Stimulated activated CD8-positive, alpha-beta memory T cell treated with anti-CD3 and anti-CD28 coated beads, Interleukin-12 subunit alpha, Interleukin-12 subunit beta, amount 100 ng/mL, for 24 hours (primary cell): ENCODE measurements around the gene POLR2M.

Source experiments
- DNase-seq: peaks from one replicate; pipeline ENCODE4 v3.0.0-alpha.2; 2020; ENCODE audit errors: extremely low read depth

POLR2M gene

GRCh38 chr15:57738734-57739237 lies 32.3 kb downstream of the POLR2M start:
- DNase-seq: no peak

DNA sequence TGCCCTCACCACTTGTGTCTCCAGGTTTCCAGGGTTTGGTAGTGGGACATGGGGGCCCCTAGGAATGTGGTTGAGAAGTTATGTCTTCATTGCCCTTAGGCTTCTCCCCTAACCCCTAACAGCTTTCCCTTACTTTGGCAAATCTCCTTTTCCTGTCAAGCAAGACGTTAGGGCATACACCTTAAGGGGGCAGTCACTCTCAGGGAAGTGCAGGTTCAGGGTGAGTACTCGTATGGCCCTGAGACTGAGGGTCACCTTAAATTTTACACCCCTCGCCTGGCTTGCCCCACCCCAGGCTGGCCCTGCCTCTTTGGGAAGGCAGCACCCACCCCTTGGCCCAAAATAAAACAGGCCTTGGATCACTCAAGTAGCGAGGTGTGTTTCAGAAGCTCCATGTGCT lies 33.5 kb downstream of the POLR2M start:
- DNase-seq: no peak

DNA sequence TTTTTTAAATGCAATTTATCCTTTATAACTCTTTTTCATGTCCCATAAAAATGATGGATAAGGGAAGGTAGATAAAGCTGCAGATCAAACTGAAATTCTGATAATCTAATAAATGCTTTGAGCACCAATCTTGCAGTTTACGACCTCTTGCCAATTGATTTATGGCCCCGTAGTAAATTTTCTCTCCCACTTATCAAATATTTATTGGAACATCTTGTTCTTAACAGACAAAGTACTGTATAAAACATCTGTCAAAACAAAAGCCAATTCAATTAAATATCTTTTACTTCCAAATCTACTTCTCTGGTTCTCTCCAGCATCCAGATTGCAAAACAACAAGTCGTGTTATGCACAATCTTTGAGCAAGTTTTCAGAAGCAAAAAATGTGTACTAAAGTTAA lies 34.6 kb downstream of the POLR2M start:
- no peak for DNase-seq

DNA sequence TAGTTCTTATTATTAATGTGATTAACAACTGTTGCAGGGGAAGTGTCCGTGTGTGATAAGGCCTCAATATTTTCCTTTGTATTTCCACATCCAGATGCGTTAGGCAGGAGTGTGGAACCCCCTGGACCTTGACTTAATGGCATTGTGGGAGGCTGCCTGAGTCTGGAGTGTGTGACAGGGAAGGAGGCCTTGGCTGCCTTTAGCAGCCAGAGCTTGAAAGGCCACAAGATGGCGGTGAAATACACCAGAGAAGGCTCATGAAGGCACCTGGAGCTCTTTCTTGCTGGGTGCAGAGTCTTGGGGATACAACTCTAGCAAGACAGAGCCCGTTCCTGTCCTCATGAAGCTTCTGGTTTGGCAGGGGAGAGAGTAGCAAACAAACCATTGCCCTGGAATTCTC lies 36.9 kb downstream of the POLR2M start:
- no peak for DNase-seq

GRCh38 chr15:57746786-57747185 lies 40.3 kb downstream of the POLR2M start:
- DNase-seq: no peak

DNA sequence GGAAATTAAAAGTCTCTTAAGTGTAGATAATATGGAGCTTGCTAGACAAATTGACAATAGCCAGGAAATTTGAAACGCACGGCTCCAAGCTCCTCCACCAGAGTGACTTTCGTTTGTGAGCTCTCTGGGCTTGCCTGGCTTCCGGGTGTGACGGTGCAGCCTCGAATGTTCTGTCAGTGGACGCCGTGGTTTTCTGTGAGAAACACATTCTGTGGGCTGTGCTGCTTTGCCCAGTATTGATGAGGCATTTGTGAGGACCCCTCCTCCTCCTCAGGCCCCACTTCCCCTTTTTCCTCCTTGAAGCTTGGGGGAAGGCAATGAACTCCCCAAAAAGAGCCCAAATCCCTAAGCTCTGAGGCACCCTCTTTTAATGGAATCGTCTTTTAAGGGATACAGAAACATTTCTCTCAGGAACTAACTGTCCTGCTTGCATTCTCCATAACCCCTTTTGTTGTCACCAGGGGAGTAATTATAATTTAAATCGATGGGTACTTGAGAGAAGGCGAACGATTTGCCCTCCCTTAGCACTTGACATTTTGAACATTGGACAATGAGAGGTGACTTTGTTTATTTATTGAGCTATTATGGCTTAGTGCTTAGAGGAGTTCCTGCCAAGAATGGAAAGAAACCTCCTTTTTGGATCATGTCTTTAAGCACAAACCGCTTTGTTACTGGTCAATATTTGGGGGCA lies 40.8 kb downstream of the POLR2M start:
- DNase-seq: no peak

GRCh38 chr15:57751177-57751800 lies 44.8 kb downstream of the POLR2M start:
- no peak for DNase-seq

DNA sequence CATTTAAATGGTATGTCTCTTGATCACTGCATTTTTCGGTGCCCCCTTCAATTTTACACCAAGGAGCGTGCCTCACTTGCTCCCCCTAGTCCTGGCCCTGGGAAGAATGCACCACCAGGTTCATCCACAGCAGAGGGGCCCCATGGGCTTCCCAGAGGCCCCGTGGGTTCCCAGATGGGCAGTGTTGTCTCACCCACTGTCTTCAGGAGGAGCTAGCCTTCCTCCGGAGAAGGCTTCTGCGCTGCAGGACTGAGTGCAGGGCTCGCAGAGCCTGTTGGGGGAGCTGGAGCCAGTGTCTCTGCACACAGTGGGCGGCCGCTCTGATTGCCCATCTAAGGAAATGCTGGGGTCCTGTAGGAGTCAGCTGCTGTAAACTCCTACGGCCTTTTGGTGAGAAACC lies 45.9 kb downstream of the POLR2M start:
- DNase-seq: no peak

DNA sequence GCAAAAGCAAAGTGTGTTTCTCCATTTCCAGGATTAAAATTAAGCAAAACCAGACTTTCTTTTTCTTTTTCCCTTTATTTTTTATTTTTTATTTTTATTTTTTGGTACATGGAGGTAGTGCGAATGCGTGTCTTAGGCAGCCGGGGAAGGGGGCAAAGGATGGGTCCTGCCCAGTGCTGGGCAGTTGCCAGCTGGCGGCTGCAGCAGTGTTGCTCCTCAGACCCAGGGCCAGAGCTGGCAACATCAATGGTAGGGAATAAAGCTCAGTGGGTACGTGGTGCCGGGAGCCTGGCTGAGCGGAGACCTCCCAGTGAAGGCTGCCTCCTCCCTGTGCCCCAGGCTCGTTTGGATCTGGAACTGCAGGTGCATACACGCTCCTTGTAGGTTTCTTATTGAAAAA lies 46.3 kb downstream of the POLR2M start:
- no peak for DNase-seq

- DNase-seq: no peak
Measured at GRCh38 chr15:57756466-57756865, 50.0 kb downstream of the POLR2M start.

GRCh38 chr15:57758560-57758959 lies 52.0 kb downstream of the POLR2M start:
- no peak for DNase-seq

DNA sequence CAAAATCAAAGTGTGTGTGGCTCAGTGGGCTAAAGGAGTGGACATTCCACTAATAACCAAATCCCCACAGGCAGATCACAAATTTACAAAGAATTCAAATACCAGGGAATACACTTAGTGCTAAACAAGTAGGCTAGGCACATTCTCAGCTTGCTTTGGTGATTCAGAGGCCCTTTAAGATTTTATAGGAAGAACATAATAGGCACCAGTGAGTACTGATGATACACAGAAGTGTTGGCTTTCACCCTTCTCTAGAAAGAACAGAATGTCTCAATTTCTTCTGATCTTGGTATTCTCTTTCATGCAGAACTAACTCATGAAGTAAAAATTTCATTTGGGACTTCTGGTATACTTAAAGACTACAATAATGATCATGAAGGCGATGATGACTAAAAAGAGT lies 55.0 kb downstream of the POLR2M start:
- no peak for DNase-seq

- no peak for DNase-seq
Measured at GRCh38 chr15:57762302-57762701, 55.8 kb downstream of the POLR2M start.

DNA sequence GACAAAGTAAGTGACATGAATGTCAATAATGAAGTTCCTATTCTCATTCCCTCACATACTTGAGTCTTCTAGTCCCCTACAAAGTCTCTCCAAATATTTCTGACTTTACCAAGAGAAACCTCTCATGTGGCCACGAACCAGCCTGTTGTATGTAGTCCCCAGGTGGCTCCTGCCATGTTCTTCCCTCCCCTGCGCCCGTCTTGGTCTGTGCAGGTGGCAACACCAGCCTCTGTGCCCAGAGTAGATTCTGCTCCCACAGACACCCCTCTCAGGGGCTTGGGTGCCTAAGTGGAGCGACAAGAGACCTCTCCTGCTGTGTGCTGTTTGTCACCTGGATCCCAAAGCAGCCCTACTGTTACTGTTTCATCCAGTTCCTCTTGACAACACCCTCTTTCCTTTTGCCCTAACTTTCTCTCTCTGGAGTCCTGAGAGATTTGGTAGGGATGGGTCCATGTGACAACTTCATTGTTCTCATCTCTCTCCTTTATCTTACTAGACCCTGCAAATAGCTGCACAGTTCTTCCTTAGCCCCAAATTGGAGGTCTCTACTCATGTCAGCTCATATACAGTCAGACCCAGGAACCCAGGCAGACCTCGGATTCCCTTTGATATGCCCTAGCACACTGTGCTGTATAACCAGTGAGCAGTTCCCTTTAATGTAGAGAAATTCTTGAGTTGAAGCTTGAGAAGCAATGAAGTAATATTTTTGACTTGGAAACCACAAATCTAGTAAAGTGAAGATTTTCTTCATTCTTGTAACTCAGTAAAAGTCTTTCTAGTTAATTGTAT lies 56.9 kb downstream of the POLR2M start:
- no peak for DNase-seq
